ENCODE results near the gene PRM3.

PRM3 gene

GRCh38 chr16:11259655-11260595, 13.5 kb downstream of the PRM3 start:
- Histone ChIP-seq H3K4me3 (ENCODE audit: low read depth, low read length, poor library complexity, severe bottlenecking) (no peak overlapping the region), H2AFZ (ENCODE audit: low read length) (no peak overlapping the region), H3K9me2 (ENCODE audit: low read depth, low read length) (no peaks in the 10 kb centered on the region), H3K4me1 (ENCODE audit: insufficient read depth, low read length, severe bottlenecking) (peaks cover 33% of the 10 kb centered on the region), H3K27ac (ENCODE audit: low read depth, low read length, poor library complexity, severe bottlenecking) (no peak overlapping the region), H3K9ac (ENCODE audit: low read length) (no peak overlapping the region), H4K20me1 (ENCODE audit: insufficient read depth, low read length) (no peaks in the 10 kb centered on the region), H3K9me3 (ENCODE audit: low read length) (no peaks in the 10 kb centered on the region), H3K27me3 (ENCODE audit: insufficient read depth, low read length) (no peaks in the 10 kb centered on the region), H3K79me2 (ENCODE audit: insufficient read depth, low read length) (no peaks in the 10 kb centered on the region), H3K36me3 (ENCODE audit: insufficient read depth, low read length) (peaks cover 2% of the 10 kb centered on the region; the same call in 1 of the 2 replicates), H3K4me2 (ENCODE audit: low read length) (no peak overlapping the region), H3F3A (ENCODE audit: insufficient read depth, low read length) (no peaks in the 10 kb centered on the region)
- TF ChIP-seq EZH2 (IDR thresholded peaks at IDR 0.05; ENCODE audit: borderline replicate concordance, low read length) (no peak), CTCF (IDR thresholded peaks at IDR 0.05; ENCODE audit: low read length) (no peak)

GRCh38 chr16:11258553-11259492, 14.6 kb downstream of the PRM3 start:
- no peak overlapping the region for H3K4me3 ChIP-seq (ENCODE audit: low read depth, low read length, poor library complexity, severe bottlenecking)
- TF ChIP-seq EZH2 (IDR thresholded peaks at IDR 0.05; ENCODE audit: borderline replicate concordance, low read length) (no peak), CTCF (IDR thresholded peaks at IDR 0.05; ENCODE audit: low read length) (no peak)
- H3K79me2 ChIP-seq (ENCODE audit: insufficient read depth, low read length) = no peaks in the 10 kb centered on the region
- H3K36me3 ChIP-seq (ENCODE audit: insufficient read depth, low read length) = peaks cover 8% of the 10 kb centered on the region
- H3K4me1 ChIP-seq (ENCODE audit: insufficient read depth, low read length, severe bottlenecking) = peaks cover 40% of the 10 kb centered on the region
- H2AFZ ChIP-seq (ENCODE audit: low read length) = no peak overlapping the region
- H3K4me2 ChIP-seq (ENCODE audit: low read length) = no peak overlapping the region; the same call in 1 of the 2 replicates
- no peaks in the 10 kb centered on the region for H3K9me2 ChIP-seq (ENCODE audit: low read depth, low read length)
- H3K27ac ChIP-seq (ENCODE audit: low read depth, low read length, poor library complexity, severe bottlenecking) = no peak overlapping the region
- H3K9me3 ChIP-seq (ENCODE audit: low read length) = no peaks in the 10 kb centered on the region
- no peak overlapping the region for H3K9ac ChIP-seq (ENCODE audit: low read length)
- H3F3A ChIP-seq (ENCODE audit: insufficient read depth, low read length) = no peaks in the 10 kb centered on the region
- H4K20me1 ChIP-seq (ENCODE audit: insufficient read depth, low read length) = no peaks in the 10 kb centered on the region
- no peaks in the 10 kb centered on the region for H3K27me3 ChIP-seq (ENCODE audit: insufficient read depth, low read length)

- H4K20me1 ChIP-seq (ENCODE audit: insufficient read depth, low read length) = no peaks in the 10 kb centered on the region
- H3K9me2 ChIP-seq (ENCODE audit: low read depth, low read length) = no peaks in the 10 kb centered on the region
- H3K27me3 ChIP-seq (ENCODE audit: insufficient read depth, low read length) = no peaks in the 10 kb centered on the region
- no peak overlapping the region for H3K27ac ChIP-seq (ENCODE audit: low read depth, low read length, poor library complexity, severe bottlenecking)
- no peaks in the 10 kb centered on the region for H3K79me2 ChIP-seq (ENCODE audit: insufficient read depth, low read length)
- H3K4me1 ChIP-seq (ENCODE audit: insufficient read depth, low read length, severe bottlenecking) = peaks cover 52% of the 10 kb centered on the region
- H2AFZ ChIP-seq (ENCODE audit: low read length) = no peak overlapping the region
- peaks cover 23% of the 10 kb centered on the region for H3K36me3 ChIP-seq (ENCODE audit: insufficient read depth, low read length)
- TF ChIP-seq EZH2 (IDR thresholded peaks at IDR 0.05; ENCODE audit: borderline replicate concordance, low read length) (no peak), CTCF (IDR thresholded peaks at IDR 0.05; ENCODE audit: low read length) (peak; percentile 72)
- H3K4me3 ChIP-seq (ENCODE audit: low read depth, low read length, poor library complexity, severe bottlenecking) = peak overlapping the region; percentile 87
- peak overlapping the region; percentile 79 for H3K4me2 ChIP-seq (ENCODE audit: low read length)
- H3K9ac ChIP-seq (ENCODE audit: low read length) = peak overlapping the region; percentile 73
- H3K9me3 ChIP-seq (ENCODE audit: low read length) = no peaks in the 10 kb centered on the region
- no peaks in the 10 kb centered on the region for H3F3A ChIP-seq (ENCODE audit: insufficient read depth, low read length)
Measured at GRCh38 chr16:11257131-11257938, 16.1 kb downstream of the PRM3 start.
